GM19025 (cell line): ENCODE data around the gene HP.
"Not testable (repeated sequence)": the region's sequence is repeated elsewhere in the genome, so short reads cannot be mapped to it uniquely, and the experiment has no call there.

ENCODE experiments used
- ATAC-seq: cut with Tn5 transposase; IDR thresholded peaks from one replicate; pipeline ENCODE4 v1.9.1; 2021; ENCODE audit warnings: mild to moderate bottlenecking, low read depth, moderate library complexity; ENCODE audit not compliant: unreplicated experiment

HP gene

DNA sequence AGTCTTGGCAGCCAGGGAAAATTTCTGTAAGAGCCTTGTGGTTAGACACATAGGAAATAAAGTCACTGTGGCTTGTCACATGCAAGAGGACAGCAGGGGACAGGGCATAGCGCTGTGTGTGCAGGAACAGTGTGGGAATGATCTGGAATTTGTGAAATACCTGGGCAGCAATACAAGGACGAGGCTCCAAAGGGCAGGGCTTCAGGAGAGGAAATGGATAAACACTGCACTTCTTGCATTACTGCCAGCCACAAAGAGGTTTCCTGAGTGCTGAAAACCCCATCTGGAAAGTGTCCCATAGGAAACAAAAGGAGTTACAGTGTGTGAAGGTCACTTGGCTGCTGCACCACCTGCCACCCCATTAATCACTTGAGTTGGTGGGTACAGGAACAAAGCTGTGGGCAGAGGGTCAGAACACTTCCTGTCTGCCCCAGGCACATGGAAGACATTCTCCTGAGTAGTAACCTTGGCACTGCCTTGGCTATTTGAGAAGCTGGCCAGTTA lies 12.1 kb upstream of the HP start:
- ATAC-seq: no peak

DNA sequence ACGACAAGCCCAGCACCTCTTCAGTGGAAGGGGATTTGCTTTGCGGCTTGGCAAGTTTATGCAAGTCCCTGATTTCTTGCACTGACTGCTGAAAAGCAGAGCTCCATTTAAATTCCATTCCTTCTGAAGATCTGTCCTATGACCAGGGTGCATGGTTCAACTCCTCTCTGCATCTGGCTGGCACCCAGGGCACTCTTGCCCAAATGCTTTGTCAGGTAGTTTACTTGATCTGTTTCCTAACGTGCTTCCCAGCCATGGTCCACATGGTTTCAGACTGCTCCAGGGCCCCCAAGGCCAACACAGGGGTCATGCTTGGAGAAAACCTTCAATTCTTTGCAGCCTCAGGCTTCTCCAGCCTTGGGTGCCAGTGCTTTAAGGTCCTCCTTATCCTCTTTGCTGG lies 11.2 kb upstream of the HP start:
- ATAC-seq: no peak

DNA sequence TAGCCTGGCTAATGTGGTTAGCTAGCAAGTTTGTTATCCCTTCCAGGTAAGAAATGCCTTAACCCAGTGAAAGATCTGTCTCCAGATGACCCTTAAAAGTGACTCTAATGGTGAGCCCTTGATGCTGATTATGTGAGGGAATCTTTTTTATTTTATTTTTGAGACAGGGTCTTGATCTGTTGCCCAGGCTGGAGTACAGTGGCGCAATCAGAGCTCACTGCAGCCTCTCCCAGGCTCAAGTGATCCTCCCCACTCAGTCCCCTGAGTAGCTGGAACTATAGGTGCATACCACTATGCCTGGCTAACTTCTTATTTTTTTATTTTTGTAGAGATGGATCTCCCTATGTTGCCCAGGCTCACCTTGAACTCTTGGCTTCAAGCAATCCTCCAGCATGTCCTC lies 10.8 kb upstream of the HP start:
- no peak for ATAC-seq

DNA sequence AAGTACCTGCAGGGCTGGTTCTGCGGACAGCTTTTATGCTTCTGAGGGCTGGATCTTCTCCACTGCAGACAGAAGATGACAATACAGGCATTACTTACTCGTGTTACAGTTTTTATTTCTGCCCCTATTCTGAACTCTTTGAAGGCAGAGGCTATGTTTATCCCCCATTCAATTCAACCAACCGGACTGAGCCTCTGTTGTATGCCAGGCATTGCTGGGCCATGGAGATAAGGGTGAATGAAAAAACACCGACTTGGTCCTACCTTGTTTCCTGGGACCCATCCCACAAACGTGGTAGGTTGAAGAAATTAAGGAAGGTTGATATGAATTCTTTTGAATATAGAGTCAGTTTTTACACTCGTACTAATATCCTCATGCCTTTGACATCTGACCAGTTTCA lies 10.0 kb upstream of the HP start:
- ATAC-seq: no peak

DNA sequence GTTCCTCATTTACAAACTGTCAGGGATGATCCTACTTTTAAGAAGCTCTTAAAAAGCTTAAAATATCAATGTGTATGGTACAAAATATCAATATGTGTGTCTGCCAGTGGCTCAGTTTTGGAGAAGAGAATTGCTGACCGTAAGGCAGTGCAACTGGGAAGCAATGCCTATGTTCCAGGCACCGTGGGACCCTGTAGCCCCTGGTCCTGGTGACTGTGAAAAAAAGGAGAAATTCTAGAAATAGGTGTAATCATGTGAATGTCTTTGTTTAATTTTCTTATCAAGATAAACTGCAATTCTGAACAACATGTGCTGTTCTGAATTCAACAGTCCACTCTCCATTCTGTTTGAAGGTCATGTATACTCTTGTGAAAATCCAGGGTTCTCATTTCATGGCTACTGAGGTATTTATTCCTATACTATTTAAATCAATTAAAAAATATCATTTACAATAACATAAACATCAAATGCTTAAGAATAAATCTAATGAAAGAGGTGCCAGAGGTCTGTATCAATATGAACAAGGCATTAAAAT lies 9.4 kb upstream of the HP start:
- no peak for ATAC-seq

DNA sequence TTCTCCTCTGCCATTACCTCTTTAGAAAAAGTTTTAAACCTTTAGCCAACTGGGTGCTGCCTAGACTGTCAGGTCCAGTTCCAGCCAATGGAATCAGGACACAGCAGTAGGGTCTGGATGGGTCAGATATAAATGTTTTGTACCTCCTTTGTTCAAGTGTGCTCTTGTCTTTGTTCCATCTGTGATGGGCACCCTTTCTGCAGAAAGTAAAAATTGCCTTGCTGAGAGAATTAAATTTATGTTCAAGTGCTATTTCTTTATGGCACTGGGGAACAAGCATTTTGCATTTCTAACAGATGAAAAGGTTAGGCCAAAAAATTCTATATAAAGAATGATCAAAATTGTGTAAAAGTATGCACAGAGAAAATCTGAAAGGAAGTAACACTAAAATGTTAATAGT lies 5.2 kb upstream of the HP start:
- ATAC-seq: no peak

DNA sequence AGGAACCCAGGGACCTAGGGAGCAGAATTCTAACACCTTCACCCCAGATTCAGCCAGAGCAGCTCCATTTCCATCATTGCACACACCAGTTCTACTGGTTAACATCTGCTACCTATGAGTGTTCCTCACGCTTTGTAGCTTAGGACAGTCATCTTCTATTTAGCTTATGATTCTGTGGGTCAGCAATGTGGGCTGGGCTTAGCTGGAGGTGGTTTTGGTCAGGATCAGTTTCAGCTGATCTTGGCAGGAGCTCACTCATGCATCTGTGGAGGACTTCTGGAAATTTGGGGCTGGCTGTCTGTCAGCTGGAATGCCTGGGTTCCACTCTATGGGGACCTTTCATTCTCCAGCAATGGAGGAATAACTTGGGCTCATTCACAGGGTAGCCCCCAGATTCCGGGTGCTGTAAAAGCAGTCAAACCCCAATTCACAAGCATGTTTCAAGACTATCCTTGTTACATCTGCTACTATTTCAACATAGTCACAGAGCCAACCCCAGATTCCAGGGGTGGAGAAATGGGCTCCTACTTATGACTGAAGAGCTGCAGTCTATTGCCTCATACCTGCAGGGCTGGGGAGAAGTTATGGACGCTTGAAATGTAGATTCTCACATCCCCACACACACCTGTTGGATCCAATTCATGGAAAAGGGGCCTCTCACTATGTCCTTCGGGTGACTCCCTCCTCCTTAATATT lies 3.4 kb upstream of the HP start:
- no peak for ATAC-seq

DNA sequence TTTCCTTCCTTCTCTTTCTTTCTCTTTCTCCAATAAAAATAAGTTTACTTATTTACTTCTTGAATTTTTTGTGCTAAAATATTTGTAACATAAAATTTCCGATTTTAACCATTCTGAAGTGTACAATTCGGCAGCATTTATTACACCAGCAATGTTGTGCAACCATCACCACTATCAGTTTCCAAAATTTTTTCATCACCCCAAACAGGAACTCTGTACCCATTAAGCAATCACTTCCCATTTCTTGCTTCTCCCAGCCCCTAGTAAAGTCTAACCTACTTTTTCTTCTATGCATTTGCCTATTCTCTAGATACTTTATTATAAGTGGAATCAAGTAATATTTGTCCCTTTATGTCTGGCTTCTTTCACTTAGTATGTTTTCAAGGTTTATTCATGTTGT lies 2.5 kb upstream of the HP start:
- no peak for ATAC-seq

DNA sequence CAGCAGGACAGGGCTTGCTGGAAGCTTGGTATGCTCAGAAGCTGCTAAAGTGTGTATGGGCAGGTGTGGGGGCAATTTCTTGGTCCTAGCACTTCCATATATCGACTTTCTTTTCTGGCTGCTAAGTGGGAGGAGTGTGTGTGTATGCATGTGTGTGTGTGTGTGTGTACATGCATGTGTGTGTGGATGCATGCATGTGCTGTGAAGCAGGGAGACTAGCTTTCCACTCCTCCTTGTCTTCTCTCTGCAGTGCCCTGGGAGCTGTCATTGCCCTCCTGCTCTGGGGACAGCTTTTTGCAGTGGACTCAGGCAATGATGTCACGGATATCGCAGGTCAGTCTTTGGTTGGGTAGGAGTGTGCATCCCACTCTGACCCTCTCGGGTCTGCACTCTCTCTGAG lies 1.6 kb downstream of the HP start:
- ATAC-seq: no peak

DNA sequence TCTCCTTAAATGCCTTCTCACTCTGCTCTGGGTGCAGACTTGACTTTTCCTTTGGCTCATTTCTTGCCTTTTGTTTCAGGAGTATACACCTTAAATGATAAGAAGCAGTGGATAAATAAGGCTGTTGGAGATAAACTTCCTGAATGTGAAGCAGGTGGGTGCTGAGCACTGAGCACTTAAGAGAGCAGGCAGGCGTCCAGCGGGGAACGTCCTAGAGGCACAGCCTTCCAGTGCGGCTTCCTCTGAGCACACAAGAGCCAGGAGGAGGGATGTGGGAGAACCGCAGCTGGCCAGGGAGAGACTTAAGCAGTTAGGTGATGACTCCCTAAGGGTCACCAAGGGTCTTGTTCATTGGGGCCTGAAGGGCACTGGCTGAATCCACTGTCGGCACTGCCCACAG lies 3.0 kb downstream of the HP start:
- ATAC-seq: not testable (repeated sequence)

DNA sequence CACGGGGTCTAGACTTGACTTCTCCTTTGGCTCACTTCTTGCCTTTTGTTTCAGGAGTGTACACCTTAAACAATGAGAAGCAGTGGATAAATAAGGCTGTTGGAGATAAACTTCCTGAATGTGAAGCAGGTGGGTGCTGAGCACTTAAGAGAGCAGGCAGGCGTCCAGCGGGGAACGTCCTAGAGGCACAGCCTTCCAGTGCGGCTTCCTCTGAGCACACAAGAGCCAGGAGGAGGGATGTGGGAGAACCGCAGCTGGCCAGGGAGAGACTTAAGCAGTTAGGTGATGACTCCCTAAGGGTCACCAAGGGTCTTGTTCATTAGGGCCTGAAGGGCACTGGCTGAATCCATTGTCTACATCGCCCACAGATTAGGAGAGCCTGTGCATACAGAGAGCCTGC lies 4.8 kb downstream of the HP start:
- ATAC-seq: not testable (repeated sequence)

DNA sequence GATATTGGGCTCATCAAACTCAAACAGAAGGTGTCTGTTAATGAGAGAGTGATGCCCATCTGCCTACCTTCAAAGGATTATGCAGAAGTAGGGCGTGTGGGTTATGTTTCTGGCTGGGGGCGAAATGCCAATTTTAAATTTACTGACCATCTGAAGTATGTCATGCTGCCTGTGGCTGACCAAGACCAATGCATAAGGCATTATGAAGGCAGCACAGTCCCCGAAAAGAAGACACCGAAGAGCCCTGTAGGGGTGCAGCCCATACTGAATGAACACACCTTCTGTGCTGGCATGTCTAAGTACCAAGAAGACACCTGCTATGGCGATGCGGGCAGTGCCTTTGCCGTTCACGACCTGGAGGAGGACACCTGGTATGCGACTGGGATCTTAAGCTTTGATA lies 6.1 kb downstream of the HP start:
- ATAC-seq: no peak

DNA sequence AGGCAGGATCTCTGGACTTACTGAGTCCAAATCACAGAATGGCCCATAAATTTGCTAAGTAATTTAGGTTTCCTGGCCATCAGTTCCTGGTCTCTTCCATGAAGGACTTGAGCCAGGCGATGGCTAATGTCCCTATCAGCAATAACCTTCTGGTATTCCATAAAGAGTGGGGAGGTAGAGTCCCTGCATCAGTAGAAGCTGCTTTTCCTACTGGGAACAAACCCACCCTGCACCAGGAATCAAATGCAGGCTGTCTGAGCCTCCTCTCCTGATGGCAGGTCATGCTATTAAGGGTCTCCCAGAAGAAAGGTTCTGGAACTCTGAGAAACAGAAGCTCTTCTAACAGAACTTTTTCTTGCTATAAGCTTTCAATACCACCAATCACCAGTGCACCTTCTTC lies 7.3 kb downstream of the HP start:
- no peak for ATAC-seq

DNA sequence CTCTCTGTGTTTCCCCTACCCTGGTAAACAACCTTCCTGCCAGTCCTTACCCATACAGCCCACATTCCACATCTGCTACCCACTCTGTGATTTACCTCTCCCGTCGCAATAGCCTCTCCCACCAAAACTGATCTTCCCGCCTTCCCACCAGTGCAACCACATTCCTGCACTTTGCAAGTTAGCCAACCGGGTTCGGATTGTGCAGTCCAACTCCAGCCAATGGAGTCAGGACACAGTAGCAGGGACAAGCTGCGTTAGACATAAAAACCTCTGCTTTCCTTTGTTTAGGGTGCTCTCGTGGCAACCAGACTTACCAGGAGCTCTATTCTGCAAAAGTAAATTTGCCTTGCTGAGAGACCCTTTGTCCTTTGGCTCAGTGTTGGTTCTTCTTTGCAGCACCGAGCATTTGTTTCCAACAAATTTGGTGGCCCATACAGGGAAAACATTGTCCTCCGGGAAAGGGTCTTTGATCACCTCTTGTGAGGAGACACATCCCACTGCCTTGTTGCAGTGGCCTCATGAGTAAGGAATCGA lies 10.1 kb downstream of the HP start:
- no peak for ATAC-seq

DNA sequence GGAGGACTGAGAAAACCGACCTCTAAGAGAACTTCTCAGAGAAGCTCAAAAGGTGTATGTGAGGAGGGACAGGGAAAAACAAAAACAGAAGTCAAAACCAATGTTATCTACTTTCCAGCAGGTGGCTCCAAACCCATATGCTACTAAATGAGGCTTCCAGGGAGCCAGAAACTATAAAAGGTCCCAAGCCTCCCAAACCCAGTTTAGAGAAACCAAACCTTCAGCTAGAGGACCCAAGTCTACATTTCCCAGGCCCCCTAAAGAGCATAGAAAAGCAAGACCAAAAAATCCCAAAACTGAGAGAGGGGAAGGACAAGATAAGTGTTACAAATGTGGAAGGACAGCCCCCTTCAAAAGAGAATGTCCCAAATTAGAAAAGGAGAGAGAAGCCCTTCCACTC lies 12.4 kb downstream of the HP start:
- no peak for ATAC-seq

DNA sequence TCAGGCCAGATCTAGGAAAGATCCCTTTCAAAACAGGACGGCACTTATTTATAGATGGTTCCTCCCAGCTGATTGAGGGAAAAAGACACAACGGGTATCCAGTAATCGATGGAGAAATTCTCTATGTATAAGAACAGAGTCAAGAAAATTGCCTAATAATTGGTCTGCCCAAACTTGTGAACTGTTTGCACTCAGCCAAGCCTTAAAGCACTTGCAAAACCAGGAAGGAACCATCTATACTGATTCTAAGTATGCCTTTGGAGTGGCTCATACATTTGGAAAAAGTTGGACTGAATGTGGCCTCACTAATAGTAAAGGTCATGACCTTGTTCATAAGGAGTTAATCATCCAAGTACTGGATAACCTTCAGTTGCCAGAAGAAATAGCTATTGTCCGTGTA lies 14.6 kb downstream of the HP start:
- no peak for ATAC-seq

DNA sequence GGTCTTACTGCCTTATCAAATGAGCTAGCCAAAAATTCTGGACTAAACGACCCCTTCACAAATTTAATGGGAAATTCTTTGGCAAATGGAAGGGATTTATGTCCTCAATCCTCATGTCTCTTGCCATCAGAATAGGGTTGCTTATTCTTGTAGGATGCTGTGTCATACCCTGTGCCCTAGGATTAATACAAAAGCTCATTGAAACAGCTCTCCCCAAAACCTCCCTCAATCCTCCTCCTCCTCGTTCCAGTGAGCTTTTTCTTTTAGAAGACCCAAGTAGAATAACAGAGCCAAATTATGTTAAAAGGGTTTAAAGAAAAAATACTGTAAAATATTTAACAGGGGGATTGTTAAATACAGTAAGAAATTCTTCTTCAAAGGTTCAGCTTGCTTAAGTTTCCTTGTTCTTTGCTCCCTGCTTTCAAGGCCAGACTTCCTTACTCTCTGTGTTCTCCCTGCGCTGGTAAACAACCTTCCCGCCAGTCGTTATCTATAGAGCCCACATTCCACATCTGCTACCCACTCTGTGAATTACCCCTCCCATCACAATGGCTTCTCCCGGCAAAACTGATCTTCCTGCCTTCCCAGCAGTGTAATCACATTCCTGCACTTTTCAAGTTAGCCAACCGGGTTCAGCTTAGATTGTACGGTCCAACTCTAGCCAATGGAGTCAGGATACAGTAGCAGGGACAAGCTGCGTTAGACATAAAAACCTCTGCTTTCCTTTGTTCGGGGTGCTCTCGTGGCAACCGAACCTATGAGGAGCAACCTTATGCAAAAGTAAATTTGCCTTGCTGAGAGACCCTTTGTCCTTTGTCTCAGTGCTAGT lies 18.4 kb downstream of the HP start:
- ATAC-seq: no peak

DNA sequence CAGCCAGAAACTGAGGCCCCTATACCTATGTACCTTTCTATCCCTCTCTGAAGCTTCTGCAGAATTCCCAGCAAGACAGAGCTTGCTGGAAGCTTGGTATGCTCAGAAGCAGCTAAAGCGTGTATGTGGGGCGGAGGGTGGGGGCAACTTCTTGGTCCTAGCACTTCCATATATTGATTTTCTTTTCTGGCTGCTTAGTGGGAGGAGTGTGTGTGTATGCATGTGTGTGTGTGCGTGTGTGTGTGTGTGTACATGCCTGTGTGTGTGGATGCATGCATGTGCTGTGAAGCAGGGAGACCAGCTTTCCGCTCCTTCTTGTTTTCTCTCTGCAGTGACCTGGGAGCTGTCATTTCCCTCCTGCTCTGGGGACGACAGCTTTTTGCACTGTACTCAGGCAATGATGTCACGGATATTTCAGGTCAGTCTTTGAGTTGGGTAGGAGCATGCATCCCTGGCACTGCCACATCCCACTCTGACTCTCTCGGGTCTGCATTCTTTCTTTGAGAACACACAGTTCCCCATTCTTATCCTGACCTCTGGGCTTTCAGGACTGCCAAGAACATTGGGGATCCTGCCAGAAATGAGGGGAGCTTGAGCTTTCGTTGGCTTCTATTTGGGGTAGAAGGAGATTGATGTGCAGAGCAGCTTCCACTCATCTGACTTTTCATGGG lies 19.4 kb downstream of the HP start:
- ATAC-seq: no peak

DNA sequence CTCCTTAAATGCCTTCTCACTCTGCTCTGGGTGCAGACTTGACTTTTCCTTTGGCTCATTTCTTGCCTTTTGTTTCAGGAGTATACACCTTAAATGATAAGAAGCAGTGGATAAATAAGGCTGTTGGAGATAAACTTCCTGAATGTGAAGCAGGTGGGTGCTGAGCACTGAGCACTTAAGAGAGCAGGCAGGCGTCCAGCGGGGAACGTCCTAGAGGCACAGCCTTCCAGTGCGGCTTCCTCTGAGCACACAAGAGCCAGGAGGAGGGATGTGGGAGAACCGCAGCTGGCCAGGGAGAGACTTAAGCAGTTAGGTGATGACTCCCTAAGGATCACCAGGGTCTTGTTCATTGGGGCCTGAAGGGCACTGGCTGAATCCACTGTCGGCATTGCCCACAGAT lies 20.8 kb downstream of the HP start:
- not testable (repeated sequence) for ATAC-seq

DNA sequence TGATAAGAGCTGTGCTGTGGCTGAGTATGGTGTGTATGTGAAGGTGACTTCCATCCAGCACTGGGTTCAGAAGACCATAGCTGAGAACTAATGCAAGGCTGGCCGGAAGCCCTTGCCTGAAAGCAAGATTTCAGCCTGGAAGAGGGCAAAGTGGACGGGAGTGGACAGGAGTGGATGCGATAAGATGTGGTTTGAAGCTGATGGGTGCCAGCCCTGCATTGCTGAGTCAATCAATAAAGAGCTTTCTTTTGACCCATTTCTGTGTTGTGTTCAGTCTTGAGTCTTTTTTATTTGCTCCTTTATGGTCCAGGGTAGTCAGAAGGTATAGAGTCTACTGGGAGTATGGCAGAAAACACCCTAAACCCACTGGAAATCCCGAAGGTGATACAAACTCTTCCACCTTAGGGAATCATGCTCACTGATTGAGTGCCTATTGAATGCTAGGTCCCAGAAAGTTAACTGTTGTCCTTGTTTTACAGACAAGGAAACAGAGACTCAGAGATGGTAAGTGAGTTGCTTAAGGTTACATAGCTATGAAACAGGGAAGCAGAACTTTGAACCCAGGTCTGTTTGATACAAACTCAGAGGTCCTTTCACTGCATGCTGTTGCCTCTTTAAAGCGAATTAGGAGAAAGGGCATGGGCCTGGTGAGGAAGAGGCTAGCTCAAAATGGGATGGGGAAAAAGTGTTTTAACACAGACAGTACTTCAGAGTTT lies 22.8 kb downstream of the HP start:
- ATAC-seq: not testable (repeated sequence)
